ELR (cell line): ENCODE results near the gene C2CD4C.
"Not testable (repeated sequence)": the region's sequence is repeated elsewhere in the genome, so short reads cannot be mapped to it uniquely, and the experiment has no call there.

Experiments
- DNase-seq: peaks from one replicate; pipeline ENCODE4 v3.0.0-alpha.2; 2015; ENCODE audit warnings: low read depth

Gene C2CD4C

GRCh38 chr19:408902-409515, at the start of gene C2CD4C:
C2CD4C (minus strand) TSS chr19:409147; CDS start chr19:408361, 786 bp downstream.
- peak; percentile 29 for DNase-seq

- no peak for DNase-seq
Measured at GRCh38 chr19:458091-459042, 49.4 kb upstream of the C2CD4C start.

GRCh38 chr19:457636-458035, 48.7 kb upstream of the C2CD4C start:
- DNase-seq, result no peak

- DNase-seq, result no peak
Measured at GRCh38 chr19:456547-457110, 47.7 kb upstream of the C2CD4C start.

GRCh38 chr19:455851-456546, 47.1 kb upstream of the C2CD4C start:
- no peak for DNase-seq

- DNase-seq, result no peak
Measured at GRCh38 chr19:455031-455705, 46.2 kb upstream of the C2CD4C start.

- no peak for DNase-seq
Measured at GRCh38 chr19:453606-454005, 44.7 kb upstream of the C2CD4C start.

- no peak for DNase-seq
Measured at GRCh38 chr19:452829-453228, 43.9 kb upstream of the C2CD4C start.

- DNase-seq, result not testable (repeated sequence)
Measured at GRCh38 chr19:450912-451481, 42.0 kb upstream of the C2CD4C start.

GRCh38 chr19:449916-450315, 41.0 kb upstream of the C2CD4C start:
- no peak for DNase-seq

- no peak for DNase-seq
Measured at GRCh38 chr19:447816-448560, 39.0 kb upstream of the C2CD4C start.

- DNase-seq, result no peak
Measured at GRCh38 chr19:447064-447426, 38.1 kb upstream of the C2CD4C start.

GRCh38 chr19:444677-445210, 35.8 kb upstream of the C2CD4C start:
- no peak for DNase-seq

GRCh38 chr19:443005-443404, 34.1 kb upstream of the C2CD4C start:
- no peak for DNase-seq

- no peak for DNase-seq
Measured at GRCh38 chr19:442085-442484, 33.1 kb upstream of the C2CD4C start.

- DNase-seq, result no peak
Measured at GRCh38 chr19:441213-441836, 32.4 kb upstream of the C2CD4C start.

- DNase-seq, result no peak
Measured at GRCh38 chr19:440391-441212, 31.7 kb upstream of the C2CD4C start.

GRCh38 chr19:439167-439900, 30.4 kb upstream of the C2CD4C start:
- DNase-seq, result no peak
